ENCODE results near the gene ARL8A. TPM values are rescaled to one million over a fixed set of nuclear protein-coding genes. Genes with fewer than 3 reads are reported as not detected.
A peak's percentile ranks its signal among the peaks of the same experiment; 100 is the strongest.

The ARL8A gene
- total and polyA plus RNA-seq, 2 experiments from 2014 or later: 32.5 to 33.9 TPM

GRCh38 chr1:202105571-202106339 lies 38.8 kb downstream of the ARL8A start:
- in situ Hi-C loops (cut with MboI): loop anchor here (25.0 kb wide), 1 partner anchor 218 kb away; the partner anchor contains the start of gene SHISA4
- Histone ChIP-seq H3K9ac (no peak overlapping the region), H2AFZ (peak overlapping the region; percentile 62), H3K27ac (peak overlapping the region; percentile 48), H3K4me3 (no peak overlapping the region), H3K4me1 (ENCODE audit: insufficient read depth) (peaks cover 13% of the 10 kb centered on the region), H3K36me3 (ENCODE audit: low read depth) (no peaks in the 10 kb centered on the region), H3K27me3 (replicated peaks; ENCODE audit: insufficient read depth) (no peaks in the 10 kb centered on the region), H4K20me1 (ENCODE audit: insufficient read depth) (no peaks in the 10 kb centered on the region), H3K9me2 (ENCODE audit: insufficient read depth) (no peaks in the 10 kb centered on the region), H3K79me2 (ENCODE audit: insufficient read depth) (no peaks in the 10 kb centered on the region), H3K4me2 (ENCODE audit: unreplicated experiment) (peak overlapping the region; percentile 16), H3K9me3 (ENCODE audit: low read depth) (no peaks in the 10 kb centered on the region), H3F3A (ENCODE audit: insufficient read depth) (no peaks in the 10 kb centered on the region)
- TF ChIP-seq EZH2phosphoT487 (IDR thresholded peaks at IDR 0.05; ENCODE audit: insufficient read depth, low read depth): no peak
- TF ChIP-seq EZH2 (IDR thresholded peaks at IDR 0.05; ENCODE audit: insufficient read depth, poor library complexity, severe bottlenecking): no peak
- 36 to 45% methylated on average over 9 to 10 of the region's 10 CpGs for WGBS, 2 experiments (ENCODE audit: low coverage in 1 of 2, low lambda C conversion rate in 2 of 2, missing lambda C conversion rate in 2 of 2)
- DNase-seq: peak; percentile 81

- TF ChIP-seq EZH2 (IDR thresholded peaks at IDR 0.05; ENCODE audit: insufficient read depth, poor library complexity, severe bottlenecking): no peak
- TF ChIP-seq EZH2phosphoT487 (IDR thresholded peaks at IDR 0.05; ENCODE audit: insufficient read depth, low read depth): no peak
- in situ Hi-C loops (cut with MboI): loop anchor here (25.0 kb wide), 1 partner anchor 217 kb away; the partner anchor contains the start of gene SHISA4
- no peaks in the 10 kb centered on the region for H3F3A ChIP-seq (ENCODE audit: insufficient read depth)
- no peak overlapping the region for H3K4me2 ChIP-seq (ENCODE audit: unreplicated experiment)
- no peaks in the 10 kb centered on the region for H3K36me3 ChIP-seq (ENCODE audit: low read depth)
- H3K4me1 ChIP-seq (ENCODE audit: insufficient read depth): peaks cover 13% of the 10 kb centered on the region
- H3K9me3 ChIP-seq (ENCODE audit: low read depth): no peaks in the 10 kb centered on the region
- no peak overlapping the region for H2AFZ ChIP-seq
- 80 to 86% methylated on average over 3 to 10 of the region's 10 CpGs for WGBS, 2 experiments (ENCODE audit: low coverage in 1 of 2, low lambda C conversion rate in 2 of 2, missing lambda C conversion rate in 2 of 2)
- no peak for DNase-seq
- no peak overlapping the region for H3K4me3 ChIP-seq
- H3K27me3 ChIP-seq (replicated peaks; ENCODE audit: insufficient read depth): no peaks in the 10 kb centered on the region
- no peaks in the 10 kb centered on the region for H3K9me2 ChIP-seq (ENCODE audit: insufficient read depth)
- H3K79me2 ChIP-seq (ENCODE audit: insufficient read depth): no peaks in the 10 kb centered on the region
- H4K20me1 ChIP-seq (ENCODE audit: insufficient read depth): no peaks in the 10 kb centered on the region
- no peak overlapping the region for H3K9ac ChIP-seq
- no peak overlapping the region for H3K27ac ChIP-seq
Observed at GRCh38 chr1:202104073-202104472, 40.5 kb downstream of the ARL8A start.

GRCh38 chr1:202101184-202101583 lies 43.4 kb downstream of the ARL8A start:
- H3K9me3 ChIP-seq (ENCODE audit: low read depth): no peaks in the 10 kb centered on the region
- in situ Hi-C loops (cut with MboI): loop anchor here (25.0 kb wide), 1 partner anchor 214 kb away; the partner anchor contains the start of gene SHISA4
- H3K4me3 ChIP-seq: no peak overlapping the region
- H4K20me1 ChIP-seq (ENCODE audit: insufficient read depth): no peaks in the 10 kb centered on the region
- H3K4me2 ChIP-seq (ENCODE audit: unreplicated experiment): no peak overlapping the region
- H3K27ac ChIP-seq: no peak overlapping the region
- H3K36me3 ChIP-seq (ENCODE audit: low read depth): no peaks in the 10 kb centered on the region
- DNase-seq: no peak
- no peaks in the 10 kb centered on the region for H3K9me2 ChIP-seq (ENCODE audit: insufficient read depth)
- H3K79me2 ChIP-seq (ENCODE audit: insufficient read depth): no peaks in the 10 kb centered on the region
- WGBS, 2 experiments (ENCODE audit: low coverage in 1 of 2, low lambda C conversion rate in 2 of 2, missing lambda C conversion rate in 2 of 2): 42 to 50% methylated on average over 4 of the region's 4 CpGs
- TF ChIP-seq EZH2 (IDR thresholded peaks at IDR 0.05; ENCODE audit: insufficient read depth, poor library complexity, severe bottlenecking) (no peak), EZH2phosphoT487 (IDR thresholded peaks at IDR 0.05; ENCODE audit: insufficient read depth, low read depth) (no peak)
- H3F3A ChIP-seq (ENCODE audit: insufficient read depth): no peaks in the 10 kb centered on the region
- no peak overlapping the region for H3K9ac ChIP-seq
- no peak overlapping the region for H2AFZ ChIP-seq
- H3K4me1 ChIP-seq (ENCODE audit: insufficient read depth): peaks cover 13% of the 10 kb centered on the region
- H3K27me3 ChIP-seq (replicated peaks; ENCODE audit: insufficient read depth): no peaks in the 10 kb centered on the region

GRCh38 chr1:202093858-202094257 lies 50.7 kb downstream of the ARL8A start:
- Histone ChIP-seq H3K4me2 (ENCODE audit: unreplicated experiment) (no peak overlapping the region), H3K4me3 (no peak overlapping the region), H3K27me3 (replicated peaks; ENCODE audit: insufficient read depth) (0 out of 2 replicates have a peak, but pooled peaks cover 4% of the 10 kb centered on the region), H3F3A (ENCODE audit: insufficient read depth) (no peaks in the 10 kb centered on the region), H3K9ac (no peak overlapping the region), H2AFZ (no peak overlapping the region), H3K27ac (no peak overlapping the region), H3K36me3 (ENCODE audit: low read depth) (no peaks in the 10 kb centered on the region), H3K9me2 (ENCODE audit: insufficient read depth) (no peaks in the 10 kb centered on the region), H3K4me1 (ENCODE audit: insufficient read depth) (no peaks in the 10 kb centered on the region), H4K20me1 (ENCODE audit: insufficient read depth) (no peaks in the 10 kb centered on the region), H3K79me2 (ENCODE audit: insufficient read depth) (no peaks in the 10 kb centered on the region), H3K9me3 (ENCODE audit: low read depth) (no peaks in the 10 kb centered on the region)
- DNase-seq: no peak
- TF ChIP-seq EZH2phosphoT487 (IDR thresholded peaks at IDR 0.05; ENCODE audit: insufficient read depth, low read depth): no peak
- in situ Hi-C loops (cut with MboI): no loop called here
- WGBS, 2 experiments (ENCODE audit: low coverage in 1 of 2, low lambda C conversion rate in 2 of 2, missing lambda C conversion rate in 2 of 2): 96% methylated on average over 6 of the region's 6 CpGs
